HepG2 (cell line): ENCODE measurements around the gene NLRC5. TPM values are rescaled to one million over a fixed set of nuclear protein-coding genes. Genes with fewer than 3 reads are reported as not detected.
A peak's percentile ranks its signal among the peaks of the same experiment; 100 is the strongest.

Experiments used
- ARID2 ChIP-seq: sonication (generic); formaldehyde crosslinking; IDR thresholded peaks from 2 replicates; pipeline ENCODE4 v1.8.1; 2022; ENCODE audit warnings: mild to moderate bottlenecking, missing genetic modification reagents, borderline replicate concordance
- GATAD2A ChIP-seq: IDR thresholded peaks from 2 replicates; pipeline ENCODE4 v1.6.1; 2016
- MIXL1 ChIP-seq: IDR thresholded peaks from 2 replicates; pipeline ENCODE4 v1.6.1; 2016
- POGZ ChIP-seq: sonication (generic); formaldehyde crosslinking; IDR thresholded peaks from 2 replicates; pipeline ENCODE4 v1.4.0; 2020; ENCODE audit warnings: mild to moderate bottlenecking, missing genetic modification reagents
- TRIM24 ChIP-seq: sonication (generic); formaldehyde crosslinking; IDR thresholded peaks from 2 replicates; pipeline ENCODE4 v1.8.0; 2022; ENCODE audit warnings: mild to moderate bottlenecking, missing genetic modification reagents
- ZNF260 ChIP-seq: sonication (generic); formaldehyde crosslinking; IDR thresholded peaks from 2 replicates; pipeline ENCODE4 v1.4.0; 2020; ENCODE audit warnings: missing genetic modification reagents, low read depth, mild to moderate bottlenecking, borderline replicate concordance
- ZNF264 ChIP-seq: sonication (generic); formaldehyde crosslinking; IDR thresholded peaks from 2 replicates; pipeline ENCODE4 v1.4.0; 2020; ENCODE audit warnings: missing genetic modification reagents
- polyA plus RNA-seq, 8 experiments: library from polyadenylated mRNA; depleted of rRNA in 3 of 8; stranded (reverse) in 7 of 8; unstranded in 1 of 8; fragments of >200 nt; fragmentation: Illumina TruSeq in 4 of 8; extraction: Trizol in 4 of 8; gene quantifications; 2 replicates each; pipeline versions ENCODE4 v1.2.1 to v1.2.3, GENCODE V29; 2011 to 2016; ENCODE audit warnings: low read depth in 4 of 8, missing spikeins in 1 of 8, mixed read lengths in 1 of 8; ENCODE audit not compliant: insufficient read depth in 1 of 8
- total RNA-seq, 5 experiments: library from RNA; depleted of rRNA; stranded (reverse); fragments of >200 nt; fragmentation: Illumina TruSeq; extraction: Trizol; gene quantifications; 2 replicates each; pipeline ENCODE4 v1.2.3, GENCODE V29; 2016; ENCODE audit warnings: low read depth in 1 of 5
- TF ChIP-seq, protein P1 (sequence below): sonication (generic); formaldehyde crosslinking; IDR thresholded peaks from 2 replicates; pipeline ENCODE4 v1.5.0; 2020; ENCODE audit warnings: mild to moderate bottlenecking, missing genetic modification reagents
- TF ChIP-seq, protein P2 (sequence below), 2 experiments: IDR thresholded peaks; 2 replicates each; pipeline ENCODE4 v1.6.1; 2011 to 2012; ENCODE audit warnings: low read length in 2 of 2, borderline replicate concordance in 1 of 2, low read depth in 1 of 2, mild to moderate bottlenecking in 1 of 2, moderate library complexity in 1 of 2
- TF ChIP-seq, protein P3 (sequence below): sonication (generic); formaldehyde crosslinking; IDR thresholded peaks from 2 replicates; pipeline ENCODE4 v1.4.0; 2020; ENCODE audit warnings: missing genetic modification reagents
- TF ChIP-seq, protein P4 (sequence below): sonication (generic); formaldehyde crosslinking; IDR thresholded peaks from 2 replicates; pipeline ENCODE4 v1.5.1; 2020; ENCODE audit warnings: missing genetic modification reagents, mild to moderate bottlenecking, borderline replicate concordance
- TF ChIP-seq, protein P5 (sequence below): sonication (generic); formaldehyde crosslinking; IDR thresholded peaks from 2 replicates; pipeline ENCODE4 v1.4.0; 2020; ENCODE audit warnings: mild to moderate bottlenecking, missing genetic modification reagents

The NLRC5 gene
- total and polyA plus RNA-seq, 2 of the 13 experiments (the other 11 are each of a cell fraction or from before 2014, with no cell fraction given), result 6.3 to 12.7 TPM

DNA sequence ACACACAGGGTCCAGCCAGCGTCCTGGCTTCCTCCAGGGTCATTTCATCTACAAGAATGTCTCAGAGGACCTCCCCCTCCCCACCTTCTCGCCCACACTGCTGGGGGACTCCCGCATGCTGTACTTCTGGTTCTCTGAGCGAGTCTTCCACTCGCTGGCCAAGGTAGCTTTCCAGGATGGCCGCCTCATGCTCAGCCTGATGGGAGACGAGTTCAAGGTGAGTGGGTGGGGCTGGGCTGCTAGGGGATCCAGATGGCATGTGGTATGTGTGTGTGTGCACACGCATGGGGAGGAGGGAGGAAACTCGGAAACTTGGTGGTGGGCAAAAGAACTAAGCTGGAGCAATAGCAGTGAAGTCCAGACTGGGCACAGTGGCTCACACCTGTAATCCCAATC lies 16.1 kb upstream of the NLRC5 start (continued):
- TF ChIP-seq, protein P1, sequence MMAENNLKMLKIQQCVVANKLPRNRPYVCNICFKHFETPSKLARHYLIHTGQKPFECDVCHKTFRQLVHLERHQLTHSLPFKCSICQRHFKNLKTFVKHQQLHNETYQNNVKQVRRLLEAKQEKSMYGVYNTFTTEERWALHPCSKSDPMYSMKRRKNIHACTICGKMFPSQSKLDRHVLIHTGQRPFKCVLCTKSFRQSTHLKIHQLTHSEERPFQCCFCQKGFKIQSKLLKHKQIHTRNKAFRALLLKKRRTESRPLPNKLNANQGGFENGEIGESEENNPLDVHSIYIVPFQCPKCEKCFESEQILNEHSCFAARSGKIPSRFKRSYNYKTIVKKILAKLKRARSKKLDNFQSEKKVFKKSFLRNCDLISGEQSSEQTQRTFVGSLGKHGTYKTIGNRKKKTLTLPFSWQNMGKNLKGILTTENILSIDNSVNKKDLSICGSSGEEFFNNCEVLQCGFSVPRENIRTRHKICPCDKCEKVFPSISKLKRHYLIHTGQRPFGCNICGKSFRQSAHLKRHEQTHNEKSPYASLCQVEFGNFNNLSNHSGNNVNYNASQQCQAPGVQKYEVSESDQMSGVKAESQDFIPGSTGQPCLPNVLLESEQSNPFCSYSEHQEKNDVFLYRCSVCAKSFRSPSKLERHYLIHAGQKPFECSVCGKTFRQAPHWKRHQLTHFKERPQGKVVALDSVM (CRISPR knock-in tag), result no peak
- no peak for TF ChIP-seq TRIM24
- TF ChIP-seq ARID2, result no peak
- TF ChIP-seq, protein P2, sequence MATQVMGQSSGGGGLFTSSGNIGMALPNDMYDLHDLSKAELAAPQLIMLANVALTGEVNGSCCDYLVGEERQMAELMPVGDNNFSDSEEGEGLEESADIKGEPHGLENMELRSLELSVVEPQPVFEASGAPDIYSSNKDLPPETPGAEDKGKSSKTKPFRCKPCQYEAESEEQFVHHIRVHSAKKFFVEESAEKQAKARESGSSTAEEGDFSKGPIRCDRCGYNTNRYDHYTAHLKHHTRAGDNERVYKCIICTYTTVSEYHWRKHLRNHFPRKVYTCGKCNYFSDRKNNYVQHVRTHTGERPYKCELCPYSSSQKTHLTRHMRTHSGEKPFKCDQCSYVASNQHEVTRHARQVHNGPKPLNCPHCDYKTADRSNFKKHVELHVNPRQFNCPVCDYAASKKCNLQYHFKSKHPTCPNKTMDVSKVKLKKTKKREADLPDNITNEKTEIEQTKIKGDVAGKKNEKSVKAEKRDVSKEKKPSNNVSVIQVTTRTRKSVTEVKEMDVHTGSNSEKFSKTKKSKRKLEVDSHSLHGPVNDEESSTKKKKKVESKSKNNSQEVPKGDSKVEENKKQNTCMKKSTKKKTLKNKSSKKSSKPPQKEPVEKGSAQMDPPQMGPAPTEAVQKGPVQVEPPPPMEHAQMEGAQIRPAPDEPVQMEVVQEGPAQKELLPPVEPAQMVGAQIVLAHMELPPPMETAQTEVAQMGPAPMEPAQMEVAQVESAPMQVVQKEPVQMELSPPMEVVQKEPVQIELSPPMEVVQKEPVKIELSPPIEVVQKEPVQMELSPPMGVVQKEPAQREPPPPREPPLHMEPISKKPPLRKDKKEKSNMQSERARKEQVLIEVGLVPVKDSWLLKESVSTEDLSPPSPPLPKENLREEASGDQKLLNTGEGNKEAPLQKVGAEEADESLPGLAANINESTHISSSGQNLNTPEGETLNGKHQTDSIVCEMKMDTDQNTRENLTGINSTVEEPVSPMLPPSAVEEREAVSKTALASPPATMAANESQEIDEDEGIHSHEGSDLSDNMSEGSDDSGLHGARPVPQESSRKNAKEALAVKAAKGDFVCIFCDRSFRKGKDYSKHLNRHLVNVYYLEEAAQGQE (IDR thresholded peaks at IDR 0.05; ENCODE audit: borderline replicate concordance in 1 of 2, low read depth in 1 of 2, low read length in 2 of 2), result no peak
- TF ChIP-seq, protein P3, sequence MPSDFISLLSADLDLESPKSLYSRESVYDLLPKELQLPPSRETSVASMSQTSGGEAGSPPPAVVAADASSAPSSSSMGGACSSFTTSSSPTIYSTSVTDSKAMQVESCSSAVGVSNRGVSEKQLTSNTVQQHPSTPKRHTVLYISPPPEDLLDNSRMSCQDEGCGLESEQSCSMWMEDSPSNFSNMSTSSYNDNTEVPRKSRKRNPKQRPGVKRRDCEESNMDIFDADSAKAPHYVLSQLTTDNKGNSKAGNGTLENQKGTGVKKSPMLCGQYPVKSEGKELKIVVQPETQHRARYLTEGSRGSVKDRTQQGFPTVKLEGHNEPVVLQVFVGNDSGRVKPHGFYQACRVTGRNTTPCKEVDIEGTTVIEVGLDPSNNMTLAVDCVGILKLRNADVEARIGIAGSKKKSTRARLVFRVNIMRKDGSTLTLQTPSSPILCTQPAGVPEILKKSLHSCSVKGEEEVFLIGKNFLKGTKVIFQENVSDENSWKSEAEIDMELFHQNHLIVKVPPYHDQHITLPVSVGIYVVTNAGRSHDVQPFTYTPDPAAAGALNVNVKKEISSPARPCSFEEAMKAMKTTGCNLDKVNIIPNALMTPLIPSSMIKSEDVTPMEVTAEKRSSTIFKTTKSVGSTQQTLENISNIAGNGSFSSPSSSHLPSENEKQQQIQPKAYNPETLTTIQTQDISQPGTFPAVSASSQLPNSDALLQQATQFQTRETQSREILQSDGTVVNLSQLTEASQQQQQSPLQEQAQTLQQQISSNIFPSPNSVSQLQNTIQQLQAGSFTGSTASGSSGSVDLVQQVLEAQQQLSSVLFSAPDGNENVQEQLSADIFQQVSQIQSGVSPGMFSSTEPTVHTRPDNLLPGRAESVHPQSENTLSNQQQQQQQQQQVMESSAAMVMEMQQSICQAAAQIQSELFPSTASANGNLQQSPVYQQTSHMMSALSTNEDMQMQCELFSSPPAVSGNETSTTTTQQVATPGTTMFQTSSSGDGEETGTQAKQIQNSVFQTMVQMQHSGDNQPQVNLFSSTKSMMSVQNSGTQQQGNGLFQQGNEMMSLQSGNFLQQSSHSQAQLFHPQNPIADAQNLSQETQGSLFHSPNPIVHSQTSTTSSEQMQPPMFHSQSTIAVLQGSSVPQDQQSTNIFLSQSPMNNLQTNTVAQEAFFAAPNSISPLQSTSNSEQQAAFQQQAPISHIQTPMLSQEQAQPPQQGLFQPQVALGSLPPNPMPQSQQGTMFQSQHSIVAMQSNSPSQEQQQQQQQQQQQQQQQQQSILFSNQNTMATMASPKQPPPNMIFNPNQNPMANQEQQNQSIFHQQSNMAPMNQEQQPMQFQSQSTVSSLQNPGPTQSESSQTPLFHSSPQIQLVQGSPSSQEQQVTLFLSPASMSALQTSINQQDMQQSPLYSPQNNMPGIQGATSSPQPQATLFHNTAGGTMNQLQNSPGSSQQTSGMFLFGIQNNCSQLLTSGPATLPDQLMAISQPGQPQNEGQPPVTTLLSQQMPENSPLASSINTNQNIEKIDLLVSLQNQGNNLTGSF (CRISPR knock-in tag), result no peak
- TF ChIP-seq, protein P4, sequence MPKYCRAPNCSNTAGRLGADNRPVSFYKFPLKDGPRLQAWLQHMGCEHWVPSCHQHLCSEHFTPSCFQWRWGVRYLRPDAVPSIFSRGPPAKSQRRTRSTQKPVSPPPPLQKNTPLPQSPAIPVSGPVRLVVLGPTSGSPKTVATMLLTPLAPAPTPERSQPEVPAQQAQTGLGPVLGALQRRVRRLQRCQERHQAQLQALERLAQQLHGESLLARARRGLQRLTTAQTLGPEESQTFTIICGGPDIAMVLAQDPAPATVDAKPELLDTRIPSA, result no peak
- TF ChIP-seq ZNF260 (CRISPR knock-in tag), result no peak
- TF ChIP-seq ZNF264 (CRISPR knock-in tag), result no peak
- peak; percentile 58; the same call in 1 of the 2 replicates for TF ChIP-seq GATAD2A (CRISPR knock-in tag)
- TF ChIP-seq, protein P5, sequence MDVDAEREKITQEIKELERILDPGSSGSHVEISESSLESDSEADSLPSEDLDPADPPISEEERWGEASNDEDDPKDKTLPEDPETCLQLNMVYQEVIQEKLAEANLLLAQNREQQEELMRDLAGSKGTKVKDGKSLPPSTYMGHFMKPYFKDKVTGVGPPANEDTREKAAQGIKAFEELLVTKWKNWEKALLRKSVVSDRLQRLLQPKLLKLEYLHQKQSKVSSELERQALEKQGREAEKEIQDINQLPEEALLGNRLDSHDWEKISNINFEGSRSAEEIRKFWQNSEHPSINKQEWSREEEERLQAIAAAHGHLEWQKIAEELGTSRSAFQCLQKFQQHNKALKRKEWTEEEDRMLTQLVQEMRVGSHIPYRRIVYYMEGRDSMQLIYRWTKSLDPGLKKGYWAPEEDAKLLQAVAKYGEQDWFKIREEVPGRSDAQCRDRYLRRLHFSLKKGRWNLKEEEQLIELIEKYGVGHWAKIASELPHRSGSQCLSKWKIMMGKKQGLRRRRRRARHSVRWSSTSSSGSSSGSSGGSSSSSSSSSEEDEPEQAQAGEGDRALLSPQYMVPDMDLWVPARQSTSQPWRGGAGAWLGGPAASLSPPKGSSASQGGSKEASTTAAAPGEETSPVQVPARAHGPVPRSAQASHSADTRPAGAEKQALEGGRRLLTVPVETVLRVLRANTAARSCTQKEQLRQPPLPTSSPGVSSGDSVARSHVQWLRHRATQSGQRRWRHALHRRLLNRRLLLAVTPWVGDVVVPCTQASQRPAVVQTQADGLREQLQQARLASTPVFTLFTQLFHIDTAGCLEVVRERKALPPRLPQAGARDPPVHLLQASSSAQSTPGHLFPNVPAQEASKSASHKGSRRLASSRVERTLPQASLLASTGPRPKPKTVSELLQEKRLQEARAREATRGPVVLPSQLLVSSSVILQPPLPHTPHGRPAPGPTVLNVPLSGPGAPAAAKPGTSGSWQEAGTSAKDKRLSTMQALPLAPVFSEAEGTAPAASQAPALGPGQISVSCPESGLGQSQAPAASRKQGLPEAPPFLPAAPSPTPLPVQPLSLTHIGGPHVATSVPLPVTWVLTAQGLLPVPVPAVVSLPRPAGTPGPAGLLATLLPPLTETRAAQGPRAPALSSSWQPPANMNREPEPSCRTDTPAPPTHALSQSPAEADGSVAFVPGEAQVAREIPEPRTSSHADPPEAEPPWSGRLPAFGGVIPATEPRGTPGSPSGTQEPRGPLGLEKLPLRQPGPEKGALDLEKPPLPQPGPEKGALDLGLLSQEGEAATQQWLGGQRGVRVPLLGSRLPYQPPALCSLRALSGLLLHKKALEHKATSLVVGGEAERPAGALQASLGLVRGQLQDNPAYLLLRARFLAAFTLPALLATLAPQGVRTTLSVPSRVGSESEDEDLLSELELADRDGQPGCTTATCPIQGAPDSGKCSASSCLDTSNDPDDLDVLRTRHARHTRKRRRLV (CRISPR knock-in tag), result no peak
- peak; percentile 39; the same call in 1 of the 2 replicates for TF ChIP-seq POGZ (CRISPR knock-in tag)
- TF ChIP-seq MIXL1 (CRISPR knock-in tag), result no peak
